GM19023 (cell line): ENCODE measurements around the gene TSGA10.
"Not testable (repeated sequence)": the region's sequence is repeated elsewhere in the genome, so short reads cannot be mapped to it uniquely, and the experiment has no call there.

ENCODE experiments used
- ATAC-seq: cut with Tn5 transposase; IDR thresholded peaks from one replicate; pipeline ENCODE4 v1.9.1; 2021; ENCODE audit warnings: mild to moderate bottlenecking, moderate library complexity; ENCODE audit not compliant: unreplicated experiment

The TSGA10 gene

DNA sequence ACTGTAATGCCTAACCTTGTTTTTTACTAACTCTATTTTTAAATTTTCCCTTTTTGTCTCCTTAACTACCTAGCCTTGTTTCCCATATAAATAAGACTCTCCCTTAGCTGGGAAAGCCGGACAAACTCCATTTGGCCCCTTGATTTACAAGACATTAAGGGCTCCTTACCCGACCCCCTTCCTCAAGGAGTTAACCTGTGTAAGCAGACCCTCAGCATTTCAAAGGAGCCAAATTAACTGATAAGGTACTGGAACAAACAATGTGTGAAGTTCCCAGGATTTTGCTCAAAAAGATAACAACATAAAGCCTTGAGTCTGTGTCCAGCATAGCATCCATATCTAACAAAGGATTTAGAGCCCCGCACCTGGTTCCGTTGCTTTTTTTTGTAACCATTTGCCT lies 72.9 kb downstream of the TSGA10 start:
- no peak for ATAC-seq

DNA sequence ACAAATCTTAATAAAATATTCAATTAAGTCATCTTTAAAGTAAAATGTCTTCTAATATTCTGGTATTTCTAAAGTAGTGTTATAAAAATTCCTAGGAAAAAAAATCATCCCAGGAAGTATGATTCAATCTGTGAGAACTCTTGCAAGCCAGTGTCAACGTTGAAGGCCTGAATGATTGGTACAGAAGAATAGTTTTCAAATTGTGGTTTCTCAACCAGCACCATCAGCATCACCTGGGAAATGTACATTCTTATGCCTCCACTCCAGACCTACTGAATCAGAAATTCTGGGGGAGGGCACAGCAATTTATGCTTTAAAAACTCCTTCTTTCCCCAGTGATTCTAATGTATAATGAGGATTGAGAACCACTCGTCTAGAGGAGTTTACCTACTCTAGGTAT lies 75.5 kb downstream of the TSGA10 start:
- ATAC-seq: no peak

DNA sequence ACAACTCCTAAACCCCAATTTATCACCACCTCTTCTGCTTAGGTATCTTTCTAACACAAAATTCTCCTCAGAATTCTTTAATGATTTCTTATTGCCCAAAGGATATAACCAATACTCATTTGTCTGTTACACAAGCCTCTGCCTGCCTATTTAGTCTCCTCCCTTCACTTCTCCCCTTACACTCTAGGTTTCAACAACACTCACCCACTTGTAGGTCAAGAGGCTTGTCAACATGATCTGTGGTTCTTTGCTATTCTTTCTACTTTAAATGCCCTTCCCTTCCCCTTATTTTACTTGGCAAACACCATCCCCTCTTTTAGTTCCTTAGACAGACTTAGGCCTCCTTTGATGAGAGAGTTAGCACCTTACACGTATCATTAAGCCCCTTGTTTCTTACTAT lies 82.2 kb downstream of the TSGA10 start:
- no peak for ATAC-seq

DNA sequence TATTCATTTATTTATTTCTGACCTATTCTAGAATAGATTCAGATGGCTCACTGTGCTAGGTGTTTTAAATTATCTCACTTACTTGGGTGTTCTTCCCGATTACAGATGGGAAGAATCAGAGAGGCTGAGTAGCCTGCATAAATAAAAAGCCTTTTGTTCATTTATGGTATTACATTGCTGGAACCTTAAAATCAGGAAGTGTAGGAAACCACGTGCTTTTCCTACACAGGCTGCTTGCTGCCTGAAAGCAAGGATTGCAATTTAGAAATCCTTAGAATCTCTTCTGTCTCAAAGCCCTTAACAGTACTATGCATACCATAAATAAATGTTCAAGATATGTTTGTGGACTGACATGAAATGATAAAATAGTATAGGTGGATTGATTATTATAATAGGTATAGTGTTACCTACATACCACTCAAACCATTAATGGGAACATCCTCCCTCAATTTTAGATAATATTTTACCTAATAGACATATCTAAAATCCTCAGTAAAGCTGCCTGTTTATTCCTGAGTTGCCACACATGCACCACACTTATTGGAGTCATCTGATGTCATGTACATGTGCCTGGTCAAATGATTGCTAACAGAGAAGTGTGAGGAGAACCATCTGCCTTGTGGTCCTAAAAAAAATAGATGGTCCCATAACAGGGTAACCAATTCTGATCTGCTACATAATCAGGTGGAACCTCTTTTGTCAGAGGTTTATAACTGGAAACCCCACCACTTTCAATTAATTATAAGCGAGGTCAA lies 86.7 kb downstream of the TSGA10 start:
- no peak for ATAC-seq

DNA sequence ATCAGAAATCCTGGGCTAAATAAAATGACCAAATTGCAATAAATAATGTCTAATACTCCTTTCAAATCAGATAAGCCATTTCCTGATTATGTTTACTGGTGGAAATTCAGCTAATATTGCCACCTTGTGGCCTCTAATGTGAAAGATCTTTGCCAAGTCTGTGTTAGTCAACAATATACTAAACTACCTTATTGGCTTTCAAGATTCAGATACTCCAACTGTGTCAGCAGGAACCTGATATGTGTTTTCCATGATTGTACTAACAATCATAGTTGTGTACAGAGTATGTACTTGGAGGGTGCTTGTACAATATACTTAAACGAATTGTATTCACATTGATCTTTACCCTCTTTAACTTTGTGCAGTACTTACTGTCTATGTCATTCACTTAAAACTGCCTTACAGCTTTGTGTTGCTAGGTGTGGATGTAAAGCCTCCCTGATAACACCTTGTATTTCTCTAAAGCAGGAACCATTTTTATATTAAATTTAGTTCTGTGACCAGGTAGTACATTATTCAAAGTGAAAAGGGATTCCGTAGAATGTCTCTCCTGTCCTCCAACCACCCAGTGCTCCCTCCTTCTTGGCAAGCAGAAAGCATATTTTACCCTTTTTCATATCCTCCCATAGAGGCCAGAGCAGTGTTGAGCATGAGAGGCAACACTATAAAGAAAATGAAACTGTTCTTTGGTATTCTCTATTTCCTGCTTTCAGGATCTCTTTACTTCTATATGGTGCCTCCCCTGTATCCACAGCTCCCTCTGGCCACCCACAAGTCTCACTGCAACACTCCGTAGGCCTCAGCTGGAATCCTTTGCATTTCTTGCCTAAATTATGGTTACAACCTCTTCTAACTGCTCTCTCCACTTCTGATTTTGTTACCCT lies 88.4 kb downstream of the TSGA10 start:
- peak; percentile 98 for ATAC-seq

DNA sequence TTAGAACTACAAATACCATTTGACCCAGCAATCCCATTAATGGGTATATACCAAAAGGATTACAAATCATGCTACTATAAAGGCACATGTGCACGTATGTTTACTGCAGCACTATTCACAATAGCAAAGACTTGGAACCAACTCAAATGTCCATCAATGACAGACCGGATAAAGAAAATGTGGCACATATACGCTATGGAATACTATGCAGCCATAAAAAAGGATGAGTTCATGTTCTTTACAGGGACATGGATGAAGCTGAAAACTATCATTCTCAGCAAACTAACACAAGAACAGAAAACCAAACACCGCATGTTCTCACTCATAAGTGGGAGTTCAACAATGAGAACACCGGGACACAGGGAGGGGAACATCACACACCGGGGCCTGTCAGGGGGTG lies 105.6 kb downstream of the TSGA10 start:
- not testable (repeated sequence) for ATAC-seq

DNA sequence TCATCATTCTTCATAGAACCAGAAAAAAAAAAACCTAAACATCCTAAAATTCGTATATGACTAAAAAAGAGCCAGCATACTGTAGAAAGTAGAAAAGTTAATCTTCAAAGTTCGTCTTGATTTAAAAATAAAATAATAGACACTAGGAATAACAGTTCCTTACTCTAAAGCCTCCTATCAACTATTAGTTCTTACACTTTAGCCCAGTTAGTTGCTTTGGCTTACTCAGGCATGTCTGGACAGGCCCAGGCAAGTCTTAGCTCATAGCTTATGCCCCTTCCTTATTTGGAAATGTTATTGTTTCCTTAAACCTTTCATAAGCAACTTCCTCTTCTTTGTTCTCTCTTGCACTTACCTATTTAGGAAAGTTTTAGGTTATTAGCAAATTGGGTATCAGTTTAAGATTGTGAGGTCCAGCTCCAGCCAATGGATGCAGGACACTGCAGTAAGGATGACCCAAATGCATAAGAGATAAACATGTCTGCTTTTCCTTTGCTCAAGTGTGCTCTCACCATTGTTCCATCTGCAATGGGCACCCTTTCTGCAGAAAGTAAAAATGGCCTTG lies 113.9 kb downstream of the TSGA10 start:
- ATAC-seq: not testable (repeated sequence)

DNA sequence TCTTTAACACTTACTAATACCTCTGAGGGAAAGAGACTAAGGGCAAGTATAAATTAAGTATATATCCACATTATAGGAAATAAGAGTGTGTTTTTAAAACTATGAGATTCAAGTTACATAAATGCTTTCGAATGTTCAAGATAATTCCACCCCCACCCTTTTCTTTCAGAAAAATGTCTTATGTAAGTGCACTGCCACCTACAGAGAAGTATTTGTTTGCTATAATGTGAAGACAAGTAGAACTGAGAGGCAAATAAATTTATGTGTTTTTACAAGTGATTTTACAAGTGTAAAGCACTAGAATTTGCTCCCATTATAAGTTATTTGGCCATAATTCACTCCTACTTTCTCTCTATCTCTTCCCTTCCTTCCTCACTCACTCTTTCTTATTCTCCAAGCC lies 118.8 kb downstream of the TSGA10 start:
- ATAC-seq: no peak

DNA sequence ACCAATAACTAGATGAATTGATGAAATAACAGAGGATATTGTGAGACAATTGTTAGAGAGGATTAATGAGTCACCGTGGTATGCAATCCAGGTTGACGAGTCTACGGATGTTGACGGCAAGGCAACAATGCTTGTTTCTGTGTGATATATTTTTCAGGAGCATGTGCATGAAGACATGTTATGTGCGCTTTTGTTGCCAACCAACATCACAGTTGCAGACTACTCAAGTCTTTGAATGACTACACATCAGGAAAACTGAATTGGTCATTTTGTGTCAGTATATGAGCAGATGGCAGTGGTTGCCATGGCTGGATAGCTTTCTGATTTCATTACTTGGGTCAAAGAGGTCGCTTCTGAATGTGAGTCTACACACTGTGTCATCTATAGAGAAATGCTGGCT lies 122.0 kb downstream of the TSGA10 start:
- ATAC-seq: no peak

DNA sequence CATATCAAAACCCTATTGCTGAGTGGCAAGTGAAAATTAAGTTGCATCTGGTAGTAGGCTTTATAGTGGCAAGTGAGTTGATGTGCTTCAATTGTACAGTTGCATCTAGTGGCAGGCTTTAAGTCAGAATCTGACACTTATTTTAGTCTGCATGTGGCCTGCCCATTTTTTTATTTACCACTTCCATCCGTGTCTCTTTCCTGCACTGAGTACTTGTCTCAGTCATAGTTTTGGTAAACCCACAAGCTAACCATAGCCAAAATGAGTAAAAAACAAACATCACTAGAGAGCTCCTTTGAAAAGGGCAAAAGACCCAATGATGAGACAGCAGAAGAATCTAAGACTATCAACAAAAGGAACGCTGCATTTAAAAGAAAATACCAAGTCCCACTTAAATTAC lies 122.7 kb downstream of the TSGA10 start:
- no peak for ATAC-seq

DNA sequence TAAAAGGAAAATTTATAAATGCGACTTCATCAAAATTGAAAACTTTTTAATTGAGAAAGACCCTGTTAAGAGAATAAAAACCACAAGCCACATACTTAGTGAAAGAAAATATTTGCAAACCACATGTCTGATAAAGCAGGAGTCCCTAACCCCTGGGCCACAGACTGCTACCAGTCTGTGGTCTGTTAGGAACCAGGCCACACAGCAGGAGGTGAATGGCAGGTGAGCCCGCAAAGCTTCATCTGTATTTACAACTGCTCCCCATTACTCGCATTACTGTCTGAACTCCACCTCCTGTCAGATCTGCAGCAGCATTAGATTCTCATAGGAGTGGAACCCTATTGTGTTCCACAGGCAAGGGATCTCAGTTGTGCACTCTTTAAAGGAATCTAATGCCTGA lies 123.3 kb downstream of the TSGA10 start:
- ATAC-seq: no peak

DNA sequence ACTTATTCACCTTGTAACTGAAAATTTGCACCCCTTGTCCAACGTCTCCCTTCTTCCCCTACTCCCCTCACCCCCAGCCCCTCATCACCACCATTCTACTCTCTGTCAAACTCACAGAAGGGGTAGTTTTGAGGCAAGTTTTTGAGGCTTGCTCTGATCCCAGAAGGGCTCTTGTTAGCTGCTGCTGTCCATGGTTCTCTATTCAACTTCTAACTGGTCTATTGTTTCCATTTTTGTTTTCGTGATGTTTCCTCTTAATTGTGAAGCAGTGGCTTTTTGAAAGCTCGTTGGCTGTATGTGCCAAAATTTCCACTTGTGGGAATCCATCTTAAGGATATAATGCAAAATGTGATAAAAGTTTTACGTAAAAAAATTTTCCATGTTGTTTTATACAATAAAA lies 126.2 kb downstream of the TSGA10 start:
- no peak for ATAC-seq

DNA sequence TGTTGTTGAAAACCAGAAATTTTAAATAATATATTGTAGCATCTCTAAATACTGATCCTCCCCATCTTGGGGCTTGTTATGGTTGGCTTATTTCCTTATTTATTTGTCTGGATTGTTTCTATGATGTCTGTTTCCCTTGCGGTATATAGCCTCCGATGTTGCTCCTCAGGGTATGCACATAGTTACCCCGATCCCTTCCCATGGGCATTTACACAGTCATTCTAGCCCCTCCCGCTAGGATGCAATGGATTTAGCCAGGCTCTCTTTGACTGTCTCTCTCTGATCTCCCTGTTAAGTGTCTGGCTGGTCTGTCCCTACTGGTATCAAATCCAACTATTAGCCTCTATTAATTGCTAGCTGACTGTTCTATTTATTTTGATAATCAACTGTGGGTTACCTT lies 126.9 kb downstream of the TSGA10 start:
- ATAC-seq: no peak

DNA sequence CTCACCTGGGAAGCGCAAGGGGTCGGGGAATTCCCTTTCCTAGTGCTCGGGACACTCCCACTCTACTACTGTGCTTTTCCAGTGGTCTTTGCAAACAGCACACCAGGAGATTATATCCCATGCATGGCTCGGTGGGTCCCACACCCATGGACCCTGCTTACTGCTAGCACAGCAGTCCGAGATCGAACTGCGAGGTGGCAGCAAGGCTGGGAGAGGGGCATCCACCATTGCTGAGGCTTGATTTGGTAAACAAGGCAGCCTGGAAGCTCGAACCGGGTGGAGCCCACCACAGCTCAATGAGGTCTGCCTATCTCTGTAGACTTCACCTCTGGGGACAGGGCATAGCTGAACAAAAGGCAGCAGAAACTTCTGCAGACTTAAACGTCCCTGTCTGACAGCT lies 154.0 kb downstream of the TSGA10 start:
- no peak for ATAC-seq

DNA sequence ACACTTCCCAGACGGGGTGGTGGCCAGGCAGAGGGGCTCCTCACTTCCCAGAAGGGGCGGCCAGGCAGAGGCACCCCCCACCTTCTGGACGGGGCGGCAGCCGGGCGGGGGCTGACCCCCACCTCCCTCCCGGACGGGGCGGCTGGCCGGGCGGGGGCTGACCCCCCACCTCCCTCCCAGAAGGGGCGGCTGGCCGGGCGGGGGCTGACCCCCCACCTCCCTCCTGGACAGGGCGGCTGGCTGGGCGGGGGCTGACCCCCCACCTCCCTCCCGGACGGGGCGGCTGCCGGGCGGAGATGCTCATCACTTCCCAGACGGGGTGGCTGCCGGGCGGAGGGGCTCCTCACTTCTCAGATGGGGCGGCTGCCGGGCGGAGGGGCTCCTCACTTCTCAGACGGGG lies 166.0 kb downstream of the TSGA10 start:
- ATAC-seq: not testable (repeated sequence)

DNA sequence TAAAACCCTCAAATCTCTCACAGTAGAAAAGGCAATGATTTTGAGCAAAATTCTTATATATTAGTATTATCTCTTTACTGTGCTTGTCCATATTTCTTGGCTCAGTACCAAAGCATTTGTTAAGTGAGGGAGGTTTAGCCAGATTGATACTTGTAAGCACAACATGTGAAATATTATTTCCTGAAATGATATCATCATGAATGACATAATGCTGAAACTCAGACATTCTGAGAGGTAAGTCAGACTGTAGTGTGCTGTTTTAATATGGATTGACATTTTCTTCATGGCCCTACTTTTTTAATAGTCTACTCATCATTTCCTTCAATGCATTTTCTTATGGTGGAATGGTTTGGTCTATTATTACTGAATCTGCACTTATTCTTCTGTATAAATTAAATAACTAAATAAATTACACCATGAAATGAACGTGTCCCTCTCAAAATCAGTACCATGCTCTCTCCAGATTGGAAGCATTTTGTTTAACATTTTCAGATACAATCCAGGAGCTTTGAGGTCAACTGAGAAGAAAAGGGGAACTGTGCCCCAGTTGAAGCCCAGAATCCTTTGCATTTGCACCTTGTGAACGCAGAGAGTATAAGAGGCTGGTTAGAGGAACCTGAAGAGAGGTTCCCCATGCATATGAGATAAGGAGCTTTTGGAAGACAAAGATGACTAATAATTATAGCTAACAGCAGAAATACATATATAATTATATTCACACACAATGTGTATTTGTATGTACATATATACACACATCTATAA lies 168.7 kb downstream of the TSGA10 start:
- no peak for ATAC-seq

DNA sequence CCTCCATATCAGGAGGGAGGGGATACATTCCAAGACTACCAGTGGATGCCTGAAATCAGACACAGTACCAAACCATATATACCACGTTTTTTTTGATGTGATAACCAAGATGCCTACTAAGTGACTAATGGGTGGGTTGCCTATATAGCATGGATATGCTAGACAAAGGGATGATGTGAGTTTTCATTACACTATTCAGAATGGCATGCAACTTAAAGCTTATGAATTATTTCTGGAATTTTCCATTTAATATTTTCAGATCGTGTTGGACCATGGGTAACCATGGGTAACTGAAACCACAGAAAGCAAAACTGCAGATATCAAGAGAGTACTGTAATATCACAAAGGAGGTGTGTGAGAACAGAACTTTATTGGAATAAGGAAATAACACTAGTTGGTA lies 179.1 kb downstream of the TSGA10 start:
- ATAC-seq: no peak

DNA sequence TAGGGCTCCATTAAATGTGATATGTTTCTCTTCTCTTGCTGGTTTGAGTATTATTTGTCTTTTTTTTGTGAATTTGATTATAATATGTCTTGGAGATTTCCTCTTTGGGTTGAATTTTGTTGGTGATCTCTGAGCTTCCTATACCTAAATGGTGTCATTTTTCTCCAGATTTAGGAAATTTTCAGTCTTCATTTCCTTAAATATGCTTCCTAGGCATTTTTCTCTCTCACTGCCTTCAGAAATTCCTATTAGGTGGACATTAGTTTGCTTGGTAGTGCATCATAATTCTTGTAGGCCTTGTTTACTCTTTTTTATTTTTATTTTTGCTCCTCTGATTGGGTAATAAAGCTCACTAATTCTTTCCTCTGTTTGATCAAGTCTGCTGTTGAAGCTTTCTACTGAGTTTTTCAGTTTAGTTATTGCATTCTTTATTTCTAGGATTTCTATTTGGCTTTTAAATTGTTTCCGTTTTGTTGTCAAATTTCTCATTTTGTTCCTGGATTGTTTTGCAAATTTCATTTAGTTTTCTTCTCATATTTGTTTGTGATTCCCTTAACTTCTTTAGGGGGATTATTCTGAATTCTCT lies 182.1 kb downstream of the TSGA10 start:
- no peak for ATAC-seq

DNA sequence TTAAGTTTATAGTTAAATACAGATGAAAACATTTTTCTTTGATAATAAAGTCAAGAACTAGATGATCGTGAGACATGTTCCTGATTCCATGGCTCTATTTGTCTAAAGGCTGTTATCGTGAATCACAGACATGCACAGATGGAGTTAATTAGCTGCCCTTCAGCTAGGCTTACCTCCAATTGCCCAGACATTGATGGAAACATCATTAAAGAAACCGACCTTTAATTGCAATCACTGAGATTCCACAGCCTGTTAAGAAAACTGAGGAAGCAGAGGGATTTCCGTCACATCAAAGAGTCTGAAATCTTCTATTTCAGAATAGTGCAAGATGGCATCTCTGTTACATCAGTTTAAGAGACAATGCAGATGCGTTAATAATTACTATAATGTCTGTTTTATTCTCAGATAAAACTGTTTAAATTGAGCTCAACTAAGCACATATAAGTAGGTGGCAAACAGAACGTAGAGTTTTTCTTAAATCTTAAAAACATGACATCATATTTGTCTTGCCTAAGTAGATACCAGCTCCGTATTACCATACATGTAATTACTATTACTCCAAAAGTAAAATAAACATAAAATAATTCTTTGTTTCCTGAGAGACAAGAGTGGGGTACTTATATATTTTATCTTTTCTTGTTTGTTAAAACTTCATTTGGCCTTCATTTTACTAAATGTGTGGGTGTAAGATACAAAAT lies 194.8 kb downstream of the TSGA10 start:
- no peak for ATAC-seq

DNA sequence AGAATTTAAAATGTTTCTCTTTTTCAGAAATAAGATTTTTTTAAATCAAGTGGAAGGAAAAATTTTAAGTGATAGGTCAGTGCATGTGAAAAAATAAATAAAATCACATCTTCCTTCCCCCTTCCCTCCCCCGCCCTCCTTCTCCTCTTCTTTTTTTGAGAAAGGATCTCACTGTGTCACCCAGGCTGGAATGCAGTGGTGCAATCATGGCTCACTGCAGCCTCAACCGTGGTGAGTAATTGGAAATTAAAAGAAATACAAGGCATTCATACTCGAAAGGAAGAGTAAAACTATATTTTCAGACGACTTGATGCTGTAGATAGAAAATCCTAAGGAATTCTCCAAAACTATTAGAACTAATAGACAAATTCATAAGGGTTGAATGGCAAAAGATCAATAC lies 201.8 kb downstream of the TSGA10 start:
- no peak for ATAC-seq
